ENCODE results near the gene PPY.

DNA sequence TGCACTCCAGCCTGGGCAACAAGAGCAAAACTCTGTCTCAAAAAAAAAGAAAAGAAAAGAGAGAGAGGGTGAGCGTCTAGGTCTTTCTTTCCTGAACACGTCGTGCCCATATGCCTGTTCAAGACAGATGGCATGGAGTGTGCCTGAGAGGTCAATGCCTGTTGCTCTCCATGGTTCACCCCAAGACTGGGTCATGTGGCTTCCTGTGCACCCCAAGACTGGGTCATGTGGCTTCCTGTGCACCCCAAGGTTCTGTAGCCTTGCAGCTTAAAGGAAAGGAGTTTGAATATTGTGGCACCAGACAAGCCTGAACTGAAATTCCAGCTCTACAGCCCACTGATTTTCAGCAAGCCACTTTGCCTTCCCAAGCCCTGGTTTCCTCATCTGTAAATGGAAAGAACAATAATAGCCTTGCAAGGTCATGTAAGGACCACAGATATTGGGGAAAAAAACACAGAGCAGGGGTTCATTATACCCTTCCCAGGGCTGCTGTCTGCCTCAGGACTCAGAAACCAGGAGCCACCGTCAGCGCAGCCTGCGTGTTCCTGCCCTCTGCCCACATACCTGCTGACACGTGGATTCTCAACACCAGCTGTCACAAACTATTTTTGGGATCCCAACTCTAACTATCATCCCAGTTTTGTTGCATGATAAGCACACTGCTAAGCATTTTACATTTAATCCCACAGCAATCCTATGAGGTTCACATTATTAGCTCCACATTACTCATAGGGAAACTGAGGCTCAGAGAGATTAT lies 44.1 kb upstream of the PPY start:
- TF ChIP-seq, protein P1, sequence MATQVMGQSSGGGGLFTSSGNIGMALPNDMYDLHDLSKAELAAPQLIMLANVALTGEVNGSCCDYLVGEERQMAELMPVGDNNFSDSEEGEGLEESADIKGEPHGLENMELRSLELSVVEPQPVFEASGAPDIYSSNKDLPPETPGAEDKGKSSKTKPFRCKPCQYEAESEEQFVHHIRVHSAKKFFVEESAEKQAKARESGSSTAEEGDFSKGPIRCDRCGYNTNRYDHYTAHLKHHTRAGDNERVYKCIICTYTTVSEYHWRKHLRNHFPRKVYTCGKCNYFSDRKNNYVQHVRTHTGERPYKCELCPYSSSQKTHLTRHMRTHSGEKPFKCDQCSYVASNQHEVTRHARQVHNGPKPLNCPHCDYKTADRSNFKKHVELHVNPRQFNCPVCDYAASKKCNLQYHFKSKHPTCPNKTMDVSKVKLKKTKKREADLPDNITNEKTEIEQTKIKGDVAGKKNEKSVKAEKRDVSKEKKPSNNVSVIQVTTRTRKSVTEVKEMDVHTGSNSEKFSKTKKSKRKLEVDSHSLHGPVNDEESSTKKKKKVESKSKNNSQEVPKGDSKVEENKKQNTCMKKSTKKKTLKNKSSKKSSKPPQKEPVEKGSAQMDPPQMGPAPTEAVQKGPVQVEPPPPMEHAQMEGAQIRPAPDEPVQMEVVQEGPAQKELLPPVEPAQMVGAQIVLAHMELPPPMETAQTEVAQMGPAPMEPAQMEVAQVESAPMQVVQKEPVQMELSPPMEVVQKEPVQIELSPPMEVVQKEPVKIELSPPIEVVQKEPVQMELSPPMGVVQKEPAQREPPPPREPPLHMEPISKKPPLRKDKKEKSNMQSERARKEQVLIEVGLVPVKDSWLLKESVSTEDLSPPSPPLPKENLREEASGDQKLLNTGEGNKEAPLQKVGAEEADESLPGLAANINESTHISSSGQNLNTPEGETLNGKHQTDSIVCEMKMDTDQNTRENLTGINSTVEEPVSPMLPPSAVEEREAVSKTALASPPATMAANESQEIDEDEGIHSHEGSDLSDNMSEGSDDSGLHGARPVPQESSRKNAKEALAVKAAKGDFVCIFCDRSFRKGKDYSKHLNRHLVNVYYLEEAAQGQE (IDR thresholded peaks at IDR 0.05; ENCODE audit: insufficient read depth in 1 of 2, low read depth in 2 of 2, low read length in 2 of 2), result no peak
- TF ChIP-seq SIN3A (IDR thresholded peaks at IDR 0.05; ENCODE audit: borderline replicate concordance, insufficient read depth, low read length) (no peak), POLR2AphosphoS5 (IDR thresholded peaks at IDR 0.05; ENCODE audit: low read depth, low read length) (no peak), TAF1 (IDR thresholded peaks at IDR 0.05; ENCODE audit: borderline replicate concordance, insufficient read depth, low read length) (no peak), FOXP2 (optimal IDR thresholded peaks at IDR 0.05; ENCODE audit: borderline replicate concordance, extremely low read depth, extremely low read length, insufficient read depth) (no peak)
